C4-2B (cell line): ENCODE data around the gene IARS1.

Source experiments
- ZFX ChIP-seq: fragments of 450-650 bp; IDR thresholded peaks from 2 replicates; pipeline ENCODE4 v1.6.1; 2017
- TF ChIP-seq, protein P1 (sequence below): fragments of 450-650 bp; conservative IDR thresholded peaks from 2 replicates; pipeline ENCODE4 v1.5.1; 2017; ENCODE audit warnings: mild to moderate bottlenecking

DNA sequence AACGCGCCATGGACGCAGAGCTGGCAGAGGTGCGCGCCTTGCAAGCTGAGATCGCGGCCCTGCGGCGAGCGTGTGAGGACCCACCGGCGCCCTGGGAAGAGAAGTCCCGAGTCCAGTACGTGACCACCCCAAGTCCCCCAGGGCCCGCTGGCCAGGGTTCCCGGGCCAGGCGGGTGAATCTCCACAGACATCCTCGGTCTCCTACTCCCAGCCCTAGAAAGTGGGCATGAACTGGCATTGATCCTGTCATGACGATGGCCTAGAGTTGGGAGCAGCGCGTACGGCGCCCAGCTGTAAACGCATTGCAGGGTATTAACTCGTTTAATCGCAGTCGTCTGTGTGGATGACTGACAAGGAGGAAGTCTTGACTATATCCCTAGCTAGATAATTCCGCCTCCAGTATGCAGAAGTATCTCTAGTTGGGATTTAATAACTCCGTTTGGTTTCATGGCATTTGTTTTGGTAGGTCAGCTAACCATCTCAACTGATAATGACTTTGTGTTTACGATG, 32.5 kb upstream of the IARS1 start:
- TF ChIP-seq, protein P1, sequence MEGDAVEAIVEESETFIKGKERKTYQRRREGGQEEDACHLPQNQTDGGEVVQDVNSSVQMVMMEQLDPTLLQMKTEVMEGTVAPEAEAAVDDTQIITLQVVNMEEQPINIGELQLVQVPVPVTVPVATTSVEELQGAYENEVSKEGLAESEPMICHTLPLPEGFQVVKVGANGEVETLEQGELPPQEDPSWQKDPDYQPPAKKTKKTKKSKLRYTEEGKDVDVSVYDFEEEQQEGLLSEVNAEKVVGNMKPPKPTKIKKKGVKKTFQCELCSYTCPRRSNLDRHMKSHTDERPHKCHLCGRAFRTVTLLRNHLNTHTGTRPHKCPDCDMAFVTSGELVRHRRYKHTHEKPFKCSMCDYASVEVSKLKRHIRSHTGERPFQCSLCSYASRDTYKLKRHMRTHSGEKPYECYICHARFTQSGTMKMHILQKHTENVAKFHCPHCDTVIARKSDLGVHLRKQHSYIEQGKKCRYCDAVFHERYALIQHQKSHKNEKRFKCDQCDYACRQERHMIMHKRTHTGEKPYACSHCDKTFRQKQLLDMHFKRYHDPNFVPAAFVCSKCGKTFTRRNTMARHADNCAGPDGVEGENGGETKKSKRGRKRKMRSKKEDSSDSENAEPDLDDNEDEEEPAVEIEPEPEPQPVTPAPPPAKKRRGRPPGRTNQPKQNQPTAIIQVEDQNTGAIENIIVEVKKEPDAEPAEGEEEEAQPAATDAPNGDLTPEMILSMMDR: no peak
- TF ChIP-seq ZFX: peak; percentile 72
